Natural killer cell (primary cell): ENCODE results near the gene IFITM10. TPM values are rescaled to one million over a fixed set of nuclear protein-coding genes. Genes with fewer than 3 reads are reported as not detected.

Source experiments
- ATAC-seq, 3 donors: fragments of 150-1000 bp in 2 of 3; fragments of 200-7000 bp in 1 of 3; cut with Tn5 transposase; 1 replicate in 1 of 3; 2 replicates in 2 of 3; pipeline ENCODE4 v1.10.0; 2021; ENCODE audit warnings: mild to moderate bottlenecking in 2 of 3, moderate library complexity in 2 of 3
- DNase-seq, 2 donors: peaks; one replicate each; pipeline versions ENCODE4 v3.0.0 to v3.0.0-alpha.2; 2013 to 2021; ENCODE audit warnings: mixed read lengths in 1 of 2
- H3K27ac ChIP-seq: one replicate; pipeline ENCODE4 v1.5.1; 2013; ENCODE audit warnings: mild to moderate bottlenecking, low read length
- H3K27me3 ChIP-seq: one replicate; pipeline ENCODE4 v1.6.1; 2013; ENCODE audit warnings: low read length; ENCODE audit not compliant: control insufficient read depth, insufficient read depth
- H3K36me3 ChIP-seq: one replicate; pipeline ENCODE4 v1.6.1; 2013; ENCODE audit warnings: low read length; ENCODE audit not compliant: control insufficient read depth, insufficient read depth
- H3K4me1 ChIP-seq: one replicate; pipeline ENCODE4 v1.6.1; 2013; ENCODE audit warnings: low read length; ENCODE audit not compliant: control insufficient read depth, insufficient read depth
- H3K4me3 ChIP-seq: one replicate; pipeline ENCODE4 v1.5.1; 2013; ENCODE audit warnings: low read length
- H3K9me3 ChIP-seq: one replicate; pipeline ENCODE4 v1.6.1; 2013; ENCODE audit warnings: low read length; ENCODE audit not compliant: control insufficient read depth, insufficient read depth
- H3K27ac Mint-ChIP-seq, 2 donors: one replicate each; pipeline ENCODE4 v1.8.0; 2022; ENCODE audit warnings: mild to moderate bottlenecking in 2 of 2, mixed read lengths in 2 of 2, moderate library complexity in 1 of 2
- H3K27me3 Mint-ChIP-seq, 2 donors: one replicate each; pipeline ENCODE4 v1.8.0; 2022; ENCODE audit warnings: low read depth in 2 of 2, mixed read lengths in 2 of 2
- H3K36me3 Mint-ChIP-seq: one replicate; pipeline ENCODE4 v1.8.0; 2022; ENCODE audit warnings: mixed read lengths
- H3K4me1 Mint-ChIP-seq, 2 donors: one replicate each; pipeline ENCODE4 v1.8.0; 2022; ENCODE audit warnings: mixed read lengths in 2 of 2
- H3K4me3 Mint-ChIP-seq: one replicate; pipeline ENCODE4 v1.8.0; 2022; ENCODE audit warnings: mild to moderate bottlenecking, moderate library complexity, mixed read lengths
- H3K9me3 Mint-ChIP-seq, 2 donors: one replicate each; pipeline ENCODE4 v1.8.0; 2022; ENCODE audit warnings: mixed read lengths in 2 of 2
- CTCF ChIP-seq: fragments of 200-600 bp; IDR thresholded peaks from one replicate; pipeline ENCODE4 v1.8.0; 2022; ENCODE audit warnings: antibody characterized with exemption
- WGBS: methylation state at CpG from one replicate; pipeline ENCODE4 v1.1.7; 2013; ENCODE audit warnings: missing lambda C conversion rate; ENCODE audit not compliant: insufficient coverage; 5-methylcytosine and 5-hydroxymethylcytosine counted together
- intact Hi-C: fragments of 100-400 bp; cut with micrococcal nuclease; formaldehyde crosslinking; loops from one replicate; pipeline ENCODE4 v1.14.2; 2022
- total RNA-seq, 4 donors: library from RNA; stranded (reverse); fragments of 120-200 nt in 1 of 4; gene quantifications; one replicate each; pipeline versions ENCODE4 v1.2.3 to v1.2.4, GENCODE V29; 2013 to 2022

Gene IFITM10
- total RNA-seq, 3 donors from 2014 or later (not counting 1 experiment from before 2014, with no cell fraction given): 5.5 to 8.1 (median 6.5) TPM

- peaks cover 11% of the 10 kb centered on the region in 2 donors for H3K9me3 Mint-ChIP-seq
- no peak overlapping the region for H3K4me3 Mint-ChIP-seq
- peaks cover 39 to 50% of the 10 kb centered on the region in 2 donors for H3K27me3 Mint-ChIP-seq
- ATAC-seq (no peak), DNase-seq (no peak)
- H3K4me1 ChIP-seq: peaks cover 19% of the 10 kb centered on the region
- no peak overlapping the region for H3K4me3 ChIP-seq
- no peak overlapping the region for H3K27ac Mint-ChIP-seq
- H3K36me3 ChIP-seq: no peaks in the 10 kb centered on the region
- no peak overlapping the region for H3K27ac ChIP-seq
- 90% methylated on average over 4 of the region's 6 CpGs for WGBS
- H3K4me1 Mint-ChIP-seq: peaks cover 18 to 19% of the 10 kb centered on the region in 2 donors
- H3K36me3 Mint-ChIP-seq: peaks cover 17% of the 10 kb centered on the region
- TF ChIP-seq CTCF: no peak
- no peaks in the 10 kb centered on the region for H3K27me3 ChIP-seq
- H3K9me3 ChIP-seq: peaks cover 13% of the 10 kb centered on the region
- intact Hi-C loops: no loop called here
These were observed 13.2 kb downstream of the IFITM10 start for GRCh38 chr11:1737080-1737757.

- no peak overlapping the region for H3K4me3 ChIP-seq
- DNase-seq: no peak
- H3K4me1 ChIP-seq: peaks cover 19% of the 10 kb centered on the region
- Mint-ChIP-seq H3K27ac (no peak overlapping the region), H3K4me3 (no peak overlapping the region), H3K9me3 (peaks cover 11% of the 10 kb centered on the region in 2 donors), H3K4me1 (peaks cover 19 to 22% of the 10 kb centered on the region in 2 donors), H3K27me3 (peaks cover 46 to 57% of the 10 kb centered on the region in 2 donors), H3K36me3 (peaks cover 17% of the 10 kb centered on the region)
- no peaks in the 10 kb centered on the region for H3K36me3 ChIP-seq
- WGBS: 84% methylated on average over 3 of the region's 3 CpGs
- no peak for ATAC-seq
- TF ChIP-seq CTCF: no peak
- no peak overlapping the region for H3K27ac ChIP-seq
- H3K27me3 ChIP-seq: no peaks in the 10 kb centered on the region
- peaks cover 13% of the 10 kb centered on the region for H3K9me3 ChIP-seq
- intact Hi-C loops: no loop called here
These were observed 13.9 kb downstream of the IFITM10 start for GRCh38 chr11:1736447-1736992.

GRCh38 chr11:1735271-1735670 is 15.1 kb downstream of the IFITM10 start:
- Histone ChIP-seq H3K27me3 (no peaks in the 10 kb centered on the region), H3K27ac (no peak overlapping the region), H3K9me3 (peaks cover 13% of the 10 kb centered on the region), H3K36me3 (no peaks in the 10 kb centered on the region), H3K4me3 (no peak overlapping the region), H3K4me1 (peaks cover 23% of the 10 kb centered on the region)
- H3K4me3 Mint-ChIP-seq: no peak overlapping the region
- peaks cover 26 to 34% of the 10 kb centered on the region in 2 donors for H3K4me1 Mint-ChIP-seq
- ATAC-seq (no peak), DNase-seq (no peak)
- peaks cover 11% of the 10 kb centered on the region in 2 donors for H3K9me3 Mint-ChIP-seq
- no peak for TF ChIP-seq CTCF
- peaks cover 17% of the 10 kb centered on the region for H3K36me3 Mint-ChIP-seq
- peaks cover 50 to 67% of the 10 kb centered on the region in 2 donors for H3K27me3 Mint-ChIP-seq
- WGBS: 91% methylated on average over 16 of the region's 16 CpGs
- intact Hi-C loops: no loop called here
- H3K27ac Mint-ChIP-seq: no peak overlapping the region
